ENCODE measurements around the gene HHIPL1. TPM values are rescaled to one million over a fixed set of nuclear protein-coding genes. Genes with fewer than 3 reads are reported as not detected.

HHIPL1 gene
- total RNA-seq, 3 donors from 2014 or later (not counting 1 experiment from before 2014, with no cell fraction given): not detected

DNA sequence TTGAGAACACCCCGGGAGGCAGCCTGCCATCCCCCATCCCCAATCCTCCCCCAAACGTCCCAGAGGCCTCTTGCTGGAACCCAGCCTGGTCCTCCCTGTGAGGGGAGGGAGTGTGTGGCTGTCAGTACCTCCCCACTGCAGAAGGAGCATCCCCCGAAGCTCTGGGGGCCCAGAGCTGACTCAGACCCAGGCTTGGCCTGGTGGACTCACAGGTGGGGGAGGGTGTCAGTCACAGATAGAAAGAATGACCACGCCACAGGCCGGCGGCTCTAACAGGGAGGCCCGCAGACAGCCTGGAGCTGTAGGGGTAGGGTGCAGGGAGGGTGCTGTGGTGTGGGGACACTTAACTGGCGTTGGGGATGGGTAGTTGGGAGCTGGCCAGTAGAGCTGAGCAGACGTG, 5.3 kb downstream of the HHIPL1 start:
- ATAC-seq: no peak
- H3K4me1 ChIP-seq (ENCODE audit: control insufficient read depth, insufficient read depth, low read length): no peaks in the 10 kb centered on the region
- no peaks in the 10 kb centered on the region for H3K4me1 Mint-ChIP-seq

DNA sequence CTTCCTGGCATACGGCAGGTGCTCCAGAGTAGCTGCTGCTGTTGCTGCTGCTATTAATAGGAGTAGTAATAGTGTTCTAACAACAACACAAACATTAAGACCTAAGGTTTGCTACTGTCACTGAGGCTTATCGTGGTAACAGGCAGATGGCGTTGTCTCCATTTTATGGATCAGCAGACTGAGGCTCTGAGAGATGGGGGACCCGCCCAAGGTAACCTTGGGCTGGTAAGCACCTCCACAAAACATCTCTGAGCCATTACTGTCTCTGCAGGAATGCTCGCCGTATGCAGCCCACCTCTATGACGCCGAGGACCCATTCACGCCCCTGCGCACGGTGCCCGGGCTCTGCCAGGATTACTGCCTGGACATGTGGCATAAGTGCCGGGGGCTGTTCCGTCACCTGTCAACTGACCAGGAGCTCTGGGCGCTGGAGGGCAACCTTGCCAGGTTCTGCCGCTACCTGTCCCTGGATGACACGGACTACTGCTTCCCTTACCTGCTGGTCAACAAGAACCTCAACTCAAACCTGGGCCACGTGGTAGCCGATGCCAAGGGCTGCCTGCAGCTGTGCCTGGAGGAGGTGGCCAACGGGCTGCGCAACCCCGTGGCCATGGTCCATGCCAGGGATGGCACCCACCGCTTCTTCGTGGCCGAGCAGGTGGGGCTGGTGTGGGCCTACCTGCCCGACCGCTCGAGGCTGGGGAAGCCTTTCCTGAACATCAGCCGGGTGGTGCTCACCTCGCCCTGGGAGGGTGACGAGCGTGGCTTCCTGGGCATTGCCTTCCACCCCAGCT, 7.2 kb downstream of the HHIPL1 start:
- DNase-seq: no peak
- no peak for ATAC-seq
- Histone ChIP-seq H3K4me3 (ENCODE audit: low read length) (no peak overlapping the region), H3K36me3 (ENCODE audit: control insufficient read depth, insufficient read depth, low read length) (no peaks in the 10 kb centered on the region), H3K9me3 (ENCODE audit: control insufficient read depth, insufficient read depth, low read length) (no peaks in the 10 kb centered on the region), H3K27ac (ENCODE audit: low read length) (no peak overlapping the region), H3K27me3 (ENCODE audit: control insufficient read depth, insufficient read depth, low read length) (peaks cover 3% of the 10 kb centered on the region), H3K4me1 (ENCODE audit: control insufficient read depth, insufficient read depth, low read length) (no peaks in the 10 kb centered on the region)
- Mint-ChIP-seq H3K4me3 (no peak overlapping the region), H3K27me3 (ENCODE audit: low read depth in 2 of 2) (peaks cover 17 to 25% of the 10 kb centered on the region in 2 donors), H3K27ac (no peak overlapping the region), H3K4me1 (no peaks in the 10 kb centered on the region), H3K36me3 (no peaks in the 10 kb centered on the region), H3K9me3 (no peaks in the 10 kb centered on the region)
- intact Hi-C loops (cut with micrococcal nuclease): no loop called here
- no peak for TF ChIP-seq CTCF (IDR thresholded peaks at IDR 0.05)
- 90% methylated on average over 31 of the region's 32 CpGs for WGBS (ENCODE audit: insufficient coverage)

More for the DNA sequence above, 5.3 kb downstream of the HHIPL1 start:
- peaks cover 3% of the 10 kb centered on the region for H3K27me3 ChIP-seq (ENCODE audit: control insufficient read depth, insufficient read depth, low read length)
- intact Hi-C loops (cut with micrococcal nuclease): no loop called here
- Mint-ChIP-seq H3K4me3 (no peak overlapping the region), H3K9me3 (no peaks in the 10 kb centered on the region), H3K36me3 (no peaks in the 10 kb centered on the region), H3K27me3 (ENCODE audit: low read depth in 2 of 2) (peaks cover 15% of the 10 kb centered on the region in 2 donors), H3K27ac (no peak overlapping the region)
- H3K27ac ChIP-seq (ENCODE audit: low read length): no peak overlapping the region
- TF ChIP-seq CTCF (IDR thresholded peaks at IDR 0.05): no peak
- H3K9me3 ChIP-seq (ENCODE audit: control insufficient read depth, insufficient read depth, low read length): no peaks in the 10 kb centered on the region
- 77% methylated on average over 7 of the region's 9 CpGs for WGBS (ENCODE audit: insufficient coverage)
- no peak for DNase-seq
- H3K4me3 ChIP-seq (ENCODE audit: low read length): no peak overlapping the region
- no peaks in the 10 kb centered on the region for H3K36me3 ChIP-seq (ENCODE audit: control insufficient read depth, insufficient read depth, low read length)

GRCh38 chr14:99654235-99654985, 9.5 kb downstream of the HHIPL1 start:
- ATAC-seq: no peak
- WGBS (ENCODE audit: insufficient coverage): 54% methylated on average over 7 of the region's 7 CpGs
- no peaks in the 10 kb centered on the region for H3K9me3 Mint-ChIP-seq
- no peak for DNase-seq
- Histone ChIP-seq H3K27ac (ENCODE audit: low read length) (no peak overlapping the region), H3K27me3 (ENCODE audit: control insufficient read depth, insufficient read depth, low read length) (peaks cover 3% of the 10 kb centered on the region), H3K4me1 (ENCODE audit: control insufficient read depth, insufficient read depth, low read length) (no peaks in the 10 kb centered on the region), H3K9me3 (ENCODE audit: control insufficient read depth, insufficient read depth, low read length) (no peaks in the 10 kb centered on the region), H3K36me3 (ENCODE audit: control insufficient read depth, insufficient read depth, low read length) (no peaks in the 10 kb centered on the region), H3K4me3 (ENCODE audit: low read length) (no peak overlapping the region)
- no peak overlapping the region for H3K27ac Mint-ChIP-seq
- H3K36me3 Mint-ChIP-seq: no peaks in the 10 kb centered on the region
- H3K27me3 Mint-ChIP-seq (ENCODE audit: low read depth in 2 of 2): peaks cover 21 to 34% of the 10 kb centered on the region in 2 donors
- no peaks in the 10 kb centered on the region for H3K4me1 Mint-ChIP-seq
- intact Hi-C loops (cut with micrococcal nuclease): no loop called here
- no peak overlapping the region for H3K4me3 Mint-ChIP-seq
- no peak for TF ChIP-seq CTCF (IDR thresholded peaks at IDR 0.05)

Measured in natural killer cell (primary cell).